K562 (cell line): ENCODE data around the gene TLE7. TPM values are rescaled to one million over a fixed set of nuclear protein-coding genes. Genes with fewer than 3 reads are reported as not detected.

Experiments
- ATAC-seq: fragments of 200-7000 bp; cut with Tn5 transposase; 3 replicates; pipeline ENCODE4 v1.9.1; 2020; ENCODE audit warnings: moderate library complexity
- BruUV-seq: library from RNA; stranded (reverse); fragments of 400-500 nt; replicated peaks from 2 replicates; lab custom pipeline; 2021; lab: Mats Ljungman, UMichigan
- CTCF ChIA-PET: fragments of 300-600 bp; formaldehyde crosslinking; extraction: SDS; loops from one replicate; lab custom pipeline; 2021; ENCODE audit warnings: low intra/inter-chr PET ratio; lab: Yijun Ruan, JAX
- POLR2A ChIA-PET: fragments of 300-600, 350-650 bp; sonication (Branson Sonifier 250); formaldehyde crosslinking; extraction: SDS; loops from one replicate; lab custom pipeline; 2021; ENCODE audit warnings: antibody characterized with exemption, inconsistent platforms; lab: Yijun Ruan, JAX
- DNase-seq, 4 experiments: peaks; one replicate each; pipeline versions ENCODE4 v3.0.0 to v3.0.0-alpha.2; 2011 to 2018; ENCODE audit warnings: low spot score in 3 of 4, mixed read lengths in 3 of 4; ENCODE audit errors: extremely low read depth in 1 of 4
- FAIRE-seq: peaks from 2 replicates; lab custom pipeline; 2011; peaks lifted over from hg19 to GRCh38; lab: Jason Lieb, UNC
- H2AFZ ChIP-seq: 2 replicates; pipeline ENCODE4 v1.6.0; 2011; ENCODE audit warnings: low read depth, low read length, control low read depth, inconsistent platforms
- H3K27ac ChIP-seq: fragments of 200-600 bp; 3 replicates; pipeline ENCODE4 v1.8.0; 2011; ENCODE audit warnings: low read depth, mild to moderate bottlenecking, control low read depth, inconsistent platforms, low read length, moderate library complexity, mixed read lengths; ENCODE audit errors: extremely low read depth
- H3K27me3 ChIP-seq, 2 experiments: fragments of 300-600 bp in 1 of 2; 2 replicates in 1 of 2; 3 replicates in 1 of 2; pipeline versions ENCODE4 v1.6.0 to v1.8.0; 2011; ENCODE audit warnings: inconsistent platforms in 2 of 2, low read length in 2 of 2, mild to moderate bottlenecking in 1 of 2, mixed read lengths in 1 of 2, moderate library complexity in 1 of 2; ENCODE audit not compliant: control insufficient read depth in 2 of 2, insufficient read depth in 2 of 2
- H3K36me3 ChIP-seq: fragments of 300-600 bp; 3 replicates; pipeline ENCODE4 v1.8.0; 2011; ENCODE audit warnings: mild to moderate bottlenecking, low read length, inconsistent platforms; ENCODE audit not compliant: control insufficient read depth, insufficient read depth
- H3K4me1 ChIP-seq, 2 experiments: fragments of 200-600 bp in 1 of 2; replicated peaks in 1 of 2; 2 replicates in 1 of 2; 3 replicates in 1 of 2; pipeline versions ENCODE4 v1.5.1 to v1.8.0; 2011; ENCODE audit warnings: inconsistent platforms in 2 of 2, low read length in 2 of 2, mild to moderate bottlenecking in 1 of 2, mixed read lengths in 1 of 2, moderate library complexity in 1 of 2; ENCODE audit not compliant: control insufficient read depth in 2 of 2, insufficient read depth in 2 of 2
- H3K4me2 ChIP-seq: 2 replicates; pipeline ENCODE4 v1.6.1; 2011; ENCODE audit warnings: low read length, control low read depth, inconsistent platforms, mixed read lengths; ENCODE audit not compliant: insufficient read depth
- H3K4me3 ChIP-seq: fragments of 200-600 bp; sonication (generic), shearing (Covaris generic); 2 replicates; pipeline ENCODE4 v1.5.1; 2016; ENCODE audit warnings: control low read depth, inconsistent platforms
- H3K79me2 ChIP-seq: fragments of 200-600 bp; 3 replicates; pipeline ENCODE4 v1.8.0; 2011; ENCODE audit warnings: low read length, inconsistent platforms; ENCODE audit not compliant: control insufficient read depth, insufficient read depth
- H3K9ac ChIP-seq, 2 experiments: 2 replicates each; pipeline versions ENCODE4 v1.6.0 to v1.6.1; 2011; ENCODE audit warnings: low read depth in 2 of 2, low read length in 2 of 2, control low read depth in 1 of 2, inconsistent platforms in 1 of 2, mild to moderate bottlenecking in 1 of 2, mixed read lengths in 1 of 2; ENCODE audit not compliant: insufficient read depth in 1 of 2
- H3K9me1 ChIP-seq: one replicate; pipeline ENCODE4 v1.6.0; 2011; ENCODE audit warnings: inconsistent platforms, mild to moderate bottlenecking, low read length, moderate library complexity; ENCODE audit not compliant: control insufficient read depth, insufficient read depth
- H3K9me3 ChIP-seq: replicated peaks from 2 replicates; pipeline ENCODE4 v1.5.1; 2011; ENCODE audit warnings: low read depth, low read length, inconsistent platforms; ENCODE audit not compliant: control insufficient read depth, insufficient read depth
- H4K20me1 ChIP-seq: replicated peaks from 2 replicates; pipeline ENCODE4 v1.6.1; 2011; ENCODE audit warnings: low read length, inconsistent platforms, mixed read lengths; ENCODE audit not compliant: control insufficient read depth, insufficient read depth
- BHLHE40 ChIP-seq: IDR thresholded peaks from 2 replicates; pipeline ENCODE4 v1.6.1; 2011; ENCODE audit warnings: low read length, improper control_type of control experiment
- ELK1 ChIP-seq: sonication (generic); formaldehyde crosslinking; IDR thresholded peaks from 2 replicates; pipeline ENCODE4 v1.8.1; 2022; ENCODE audit warnings: missing genetic modification reagents
- GABPB1 ChIP-seq: sonication (generic); formaldehyde crosslinking; IDR thresholded peaks from 2 replicates; pipeline ENCODE4 v1.8.0; 2022; ENCODE audit warnings: mild to moderate bottlenecking, missing genetic modification reagents
- GATAD2B ChIP-seq: fragments of 450-650 bp; IDR thresholded peaks from 2 replicates; pipeline ENCODE4 v1.6.1; 2017; ENCODE audit warnings: mild to moderate bottlenecking, borderline replicate concordance
- MIER1 ChIP-seq: fragments of 450-650 bp; IDR thresholded peaks from 2 replicates; pipeline ENCODE4 v1.6.1; 2016; ENCODE audit warnings: antibody characterized with exemption, mild to moderate bottlenecking, low read depth
- PML ChIP-seq: IDR thresholded peaks from 2 replicates; pipeline ENCODE4 v1.6.1; 2012; ENCODE audit warnings: low read length, inconsistent platforms
- RNF219 ChIP-seq: fragments of 250-450 bp; sonication (Bioruptor Pico); IDR thresholded peaks from 2 replicates; pipeline ENCODE4 v1.5.0; 2022; ENCODE audit warnings: mild to moderate bottlenecking
- ZNF282 ChIP-seq: sonication (generic); formaldehyde crosslinking; IDR thresholded peaks from 2 replicates; pipeline ENCODE4 v1.8.1; 2023; ENCODE audit warnings: missing genetic modification reagents
- ZNF507 ChIP-seq: conservative IDR thresholded peaks from 2 replicates; pipeline ENCODE4 v1.6.1; 2017; ENCODE audit warnings: missing genetic modification characterization, missing compliant biosample characterization
- ZNF583 ChIP-seq: fragments of 250-450 bp; sonication (Bioruptor Pico); IDR thresholded peaks from 2 replicates; pipeline ENCODE4 v1.4.0; 2020
- ZNF592 ChIP-seq: fragments of 450-650 bp; IDR thresholded peaks from 2 replicates; pipeline ENCODE4 v1.6.1; 2017; ENCODE audit warnings: antibody characterized with exemption, mild to moderate bottlenecking
- WGBS: fragments of 100-300 bp; shearing (Covaris generic); methylation state at CpG from one replicate; pipeline ENCODE4 v1.1.6; 2016; ENCODE audit warnings: low coverage, mixed read lengths; ENCODE audit not compliant: insufficient coverage; ENCODE audit errors: missing lambda C conversion rate; 5-methylcytosine and 5-hydroxymethylcytosine counted together
- in situ Hi-C: fragments of 300-500 bp; cut with MboI; formaldehyde crosslinking; loops from 4 replicates; pipeline ENCODE4 v1.15.0; 2018; ENCODE audit warnings: inconsistent platforms, mixed read lengths
- intact Hi-C: fragments of 100-400 bp; cut with micrococcal nuclease; formaldehyde crosslinking; loops from 2 replicates; pipeline ENCODE4 v1.14.2; 2022
- polyA plus RNA-seq, 8 experiments: library from polyadenylated mRNA; depleted of rRNA in 4 of 8; stranded (reverse) in 5 of 8; unstranded in 3 of 8; fragments of >200 nt; fragmentation: Nextera tagmentation in 2 of 8; fragmentation: Illumina TruSeq in 1 of 8; extraction: Ambion mirVana in 2 of 8; extraction: Trizol in 1 of 8; gene quantifications; 2 replicates each; pipeline versions ENCODE4 v1.2.1 to v1.2.3, GENCODE V29; 2011 to 2014; ENCODE audit warnings: inconsistent platforms in 1 of 8, missing spikeins in 1 of 8
- total RNA-seq, 7 experiments: library from RNA; depleted of rRNA in 6 of 7; stranded (reverse); fragments of >200 nt in 6 of 7; fragmentation: Illumina TruSeq in 2 of 7; extraction: Trizol in 2 of 7; gene quantifications; 2 replicates each; pipeline versions ENCODE4 v1.2.1 to v1.2.3, GENCODE V29; 2011 to 2021; ENCODE audit warnings: low replicate concordance in 1 of 7
- TF ChIP-seq, protein P1 (sequence below): fragments of 250-450 bp; sonication (Bioruptor Pico); IDR thresholded peaks from 2 replicates; pipeline ENCODE4 v1.8.0; 2022; ENCODE audit warnings: inconsistent platforms, mild to moderate bottlenecking, moderate library complexity, borderline replicate concordance
- TF ChIP-seq, protein P2 (sequence below): sonication (generic); formaldehyde crosslinking; IDR thresholded peaks from 2 replicates; pipeline ENCODE4 v1.8.0; 2022; ENCODE audit warnings: missing genetic modification reagents, mild to moderate bottlenecking, borderline replicate concordance

TLE7 gene
- total and polyA plus RNA-seq, 9 of the 15 experiments (the other 6 are each of a cell fraction or from before 2014, with no cell fraction given) = not detected

- Histone ChIP-seq H3K27ac (no peak overlapping the region), H3K79me2 (no peaks in the 10 kb centered on the region), H3K27me3 (peaks cover 8 to 23% of the 10 kb centered on the region in 2 experiments), H3K9ac (no peak overlapping the region), H3K9me3 (no peaks in the 10 kb centered on the region), H3K36me3 (no peaks in the 10 kb centered on the region), H3K4me2 (no peak overlapping the region), H4K20me1 (0 out of 2 replicates have a peak, but pooled peaks cover 12% of the 10 kb centered on the region), H3K9me1 (no peaks in the 10 kb centered on the region), H2AFZ (no peak overlapping the region), H3K4me3 (no peak overlapping the region), H3K4me1 (peaks cover 0 to 10% of the 10 kb centered on the region in 2 experiments; a peak in 3 of 5 replicates)
- DNase-seq (no peak), ATAC-seq (no peak), FAIRE-seq (no peak)
- ChIA-PET CTCF (interaction anchor here (0.9 to 4.0 kb wide), 4 partner anchors 27 to 549 kb away, joined by 3 to 53 read pairs (median 12); no protein-coding TSS in a partner anchor), POLR2A (interaction anchor here (0.9 kb wide), 1 partner anchor 13 kb away, joined by 5 read pairs; no protein-coding TSS in a partner anchor)
- TF ChIP-seq PML = no peak
- no peak for TF ChIP-seq MIER1
- no peak for TF ChIP-seq ZNF592
- no peak for TF ChIP-seq ZNF507 (tag)
- TF ChIP-seq, protein P1, sequence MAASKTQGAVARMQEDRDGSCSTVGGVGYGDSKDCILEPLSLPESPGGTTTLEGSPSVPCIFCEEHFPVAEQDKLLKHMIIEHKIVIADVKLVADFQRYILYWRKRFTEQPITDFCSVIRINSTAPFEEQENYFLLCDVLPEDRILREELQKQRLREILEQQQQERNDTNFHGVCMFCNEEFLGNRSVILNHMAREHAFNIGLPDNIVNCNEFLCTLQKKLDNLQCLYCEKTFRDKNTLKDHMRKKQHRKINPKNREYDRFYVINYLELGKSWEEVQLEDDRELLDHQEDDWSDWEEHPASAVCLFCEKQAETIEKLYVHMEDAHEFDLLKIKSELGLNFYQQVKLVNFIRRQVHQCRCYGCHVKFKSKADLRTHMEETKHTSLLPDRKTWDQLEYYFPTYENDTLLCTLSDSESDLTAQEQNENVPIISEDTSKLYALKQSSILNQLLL (CRISPR knock-in tag) = no peak
- no peak for TF ChIP-seq ZNF583
- TF ChIP-seq, protein P2, sequence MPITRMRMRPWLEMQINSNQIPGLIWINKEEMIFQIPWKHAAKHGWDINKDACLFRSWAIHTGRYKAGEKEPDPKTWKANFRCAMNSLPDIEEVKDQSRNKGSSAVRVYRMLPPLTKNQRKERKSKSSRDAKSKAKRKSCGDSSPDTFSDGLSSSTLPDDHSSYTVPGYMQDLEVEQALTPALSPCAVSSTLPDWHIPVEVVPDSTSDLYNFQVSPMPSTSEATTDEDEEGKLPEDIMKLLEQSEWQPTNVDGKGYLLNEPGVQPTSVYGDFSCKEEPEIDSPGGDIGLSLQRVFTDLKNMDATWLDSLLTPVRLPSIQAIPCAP (CRISPR knock-in tag) = no peak
- no peak for TF ChIP-seq RNF219
- TF ChIP-seq GABPB1 (CRISPR knock-in tag) = no peak
- TF ChIP-seq ZNF282 (CRISPR knock-in tag) = no peak
- TF ChIP-seq BHLHE40 = no peak
- TF ChIP-seq ELK1 (CRISPR knock-in tag) = no peak
- TF ChIP-seq GATAD2B = no peak
- no TSS peak for BruUV-seq
- WGBS = 0% methylated on average over 4 of the region's 4 CpGs
- intact Hi-C loops (loop anchor here (2.0 kb wide), 5 partner anchors 27 to 197 kb away; no protein-coding TSS in a partner anchor), in situ Hi-C loops (loop anchor here (5.0 kb wide), 1 partner anchor 84 kb away; no protein-coding TSS in a partner anchor)
Measured at GRCh38 chr16:71413341-71413740, 28.5 kb downstream of the TLE7 start.
